AG09309 (cell line): ENCODE results near the gene ZCCHC3.

ENCODE experiments used
- DNase-seq: peaks from one replicate; pipeline ENCODE4 v3.0.0-alpha.2; 2010; ENCODE audit warnings: low read depth
- H3K4me3 ChIP-seq: 2 replicates; pipeline ENCODE4 v1.5.1; 2011; ENCODE audit warnings: mild to moderate bottlenecking, low read depth, low read length, moderate library complexity; ENCODE audit not compliant: control insufficient read depth
- TF ChIP-seq, protein P1 (sequence below): IDR thresholded peaks from 2 replicates; pipeline ENCODE4 v1.5.1; 2011; ENCODE audit warnings: mild to moderate bottlenecking, low read depth, low read length, inconsistent platforms; ENCODE audit not compliant: insufficient read depth, control insufficient read depth; ENCODE audit errors: missing control alignments

The ZCCHC3 gene

DNA sequence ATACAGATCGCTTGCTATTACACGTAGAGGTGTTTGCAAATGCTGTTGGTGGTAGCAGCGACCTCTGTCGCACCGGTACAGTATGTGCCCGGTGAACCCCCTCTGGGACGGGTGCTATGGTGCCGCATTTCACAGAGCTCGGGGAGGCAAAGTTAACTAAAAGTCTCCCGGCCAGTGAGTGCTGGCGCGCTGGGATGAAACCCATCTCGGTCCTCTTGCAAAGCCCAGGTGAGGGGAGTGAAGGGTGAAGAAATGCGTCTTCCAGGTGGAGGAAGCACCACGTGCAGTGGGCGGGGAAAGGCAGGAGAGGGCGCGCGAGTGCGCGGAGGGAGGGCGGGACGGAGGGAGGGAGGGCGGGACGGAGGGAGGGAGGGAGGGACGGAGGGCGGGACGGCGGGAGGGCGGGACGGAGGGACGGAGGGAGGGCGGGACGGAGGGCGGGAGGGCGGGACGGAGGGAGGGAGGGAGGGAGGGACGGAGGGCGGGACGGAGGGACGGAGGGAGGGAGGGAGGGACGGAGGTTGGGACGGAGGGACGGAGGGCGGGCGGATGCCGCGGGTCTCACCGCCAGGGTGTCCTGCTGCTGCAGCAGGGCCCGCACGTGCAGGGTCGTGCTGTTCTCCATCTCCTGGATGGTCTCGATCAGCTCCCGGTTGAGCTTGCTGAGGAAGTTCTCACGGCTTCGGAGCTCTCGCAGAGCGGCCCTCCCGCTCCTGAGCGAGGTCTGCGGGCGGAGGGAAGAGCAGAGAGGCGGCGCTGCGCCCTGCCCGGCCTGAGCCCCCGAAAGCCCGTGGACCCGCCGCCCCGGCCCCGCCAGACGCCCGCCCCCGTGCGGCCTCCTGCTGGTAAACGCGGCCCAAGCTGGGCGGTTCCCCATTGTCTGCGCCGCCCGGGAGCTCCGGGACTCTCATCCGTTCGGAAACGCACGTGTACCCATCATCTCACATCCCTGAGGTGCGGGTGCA is 18.5 kb upstream of the ZCCHC3 start:
- TF ChIP-seq, protein P1, sequence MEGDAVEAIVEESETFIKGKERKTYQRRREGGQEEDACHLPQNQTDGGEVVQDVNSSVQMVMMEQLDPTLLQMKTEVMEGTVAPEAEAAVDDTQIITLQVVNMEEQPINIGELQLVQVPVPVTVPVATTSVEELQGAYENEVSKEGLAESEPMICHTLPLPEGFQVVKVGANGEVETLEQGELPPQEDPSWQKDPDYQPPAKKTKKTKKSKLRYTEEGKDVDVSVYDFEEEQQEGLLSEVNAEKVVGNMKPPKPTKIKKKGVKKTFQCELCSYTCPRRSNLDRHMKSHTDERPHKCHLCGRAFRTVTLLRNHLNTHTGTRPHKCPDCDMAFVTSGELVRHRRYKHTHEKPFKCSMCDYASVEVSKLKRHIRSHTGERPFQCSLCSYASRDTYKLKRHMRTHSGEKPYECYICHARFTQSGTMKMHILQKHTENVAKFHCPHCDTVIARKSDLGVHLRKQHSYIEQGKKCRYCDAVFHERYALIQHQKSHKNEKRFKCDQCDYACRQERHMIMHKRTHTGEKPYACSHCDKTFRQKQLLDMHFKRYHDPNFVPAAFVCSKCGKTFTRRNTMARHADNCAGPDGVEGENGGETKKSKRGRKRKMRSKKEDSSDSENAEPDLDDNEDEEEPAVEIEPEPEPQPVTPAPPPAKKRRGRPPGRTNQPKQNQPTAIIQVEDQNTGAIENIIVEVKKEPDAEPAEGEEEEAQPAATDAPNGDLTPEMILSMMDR = no peak
- H3K4me3 ChIP-seq = no peak overlapping the region
- DNase-seq = no peak

DNA sequence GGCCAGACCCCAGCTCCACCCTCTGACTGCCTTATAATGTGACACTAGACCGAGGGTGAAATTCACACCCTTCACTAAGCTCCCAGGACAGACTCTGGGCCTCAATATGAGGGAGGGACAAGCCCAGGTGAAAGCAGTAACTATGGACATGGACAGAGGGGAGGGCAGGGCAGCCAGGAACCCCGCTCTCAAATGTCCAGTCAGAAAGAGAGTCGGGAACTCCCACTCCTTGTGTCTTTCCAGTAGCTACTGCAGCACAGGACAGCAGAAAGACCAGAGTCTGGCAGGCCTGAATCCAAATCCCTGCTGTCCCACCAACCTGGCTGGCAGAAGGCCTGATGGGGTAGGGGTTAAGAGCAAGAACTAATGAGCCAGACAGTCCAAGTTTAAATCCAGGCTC is 13.2 kb upstream of the ZCCHC3 start:
- H3K4me3 ChIP-seq = no peak overlapping the region
- TF ChIP-seq, protein P1 = no peak
- no peak for DNase-seq

DNA sequence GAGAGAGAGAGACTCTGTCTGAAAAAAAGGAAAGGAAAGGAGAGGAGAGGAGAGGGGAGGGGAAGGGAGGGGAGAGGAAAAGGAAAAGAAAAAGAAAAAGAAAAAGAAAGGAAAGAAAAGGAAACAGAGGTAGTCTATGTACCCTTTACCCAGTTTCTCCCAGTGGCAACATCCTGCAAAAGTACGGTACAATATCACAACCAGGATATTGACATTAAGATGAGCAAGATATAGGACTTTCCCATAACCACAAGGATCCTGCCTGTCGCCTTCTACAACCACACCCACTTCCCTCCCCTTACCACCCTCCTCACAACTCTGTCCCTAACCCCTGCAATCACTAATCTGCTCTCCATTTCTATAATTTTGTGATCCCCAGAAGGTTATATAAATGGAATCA is 10.9 kb upstream of the ZCCHC3 start:
- no peak for DNase-seq
- TF ChIP-seq, protein P1 = no peak
- H3K4me3 ChIP-seq = no peak overlapping the region

DNA sequence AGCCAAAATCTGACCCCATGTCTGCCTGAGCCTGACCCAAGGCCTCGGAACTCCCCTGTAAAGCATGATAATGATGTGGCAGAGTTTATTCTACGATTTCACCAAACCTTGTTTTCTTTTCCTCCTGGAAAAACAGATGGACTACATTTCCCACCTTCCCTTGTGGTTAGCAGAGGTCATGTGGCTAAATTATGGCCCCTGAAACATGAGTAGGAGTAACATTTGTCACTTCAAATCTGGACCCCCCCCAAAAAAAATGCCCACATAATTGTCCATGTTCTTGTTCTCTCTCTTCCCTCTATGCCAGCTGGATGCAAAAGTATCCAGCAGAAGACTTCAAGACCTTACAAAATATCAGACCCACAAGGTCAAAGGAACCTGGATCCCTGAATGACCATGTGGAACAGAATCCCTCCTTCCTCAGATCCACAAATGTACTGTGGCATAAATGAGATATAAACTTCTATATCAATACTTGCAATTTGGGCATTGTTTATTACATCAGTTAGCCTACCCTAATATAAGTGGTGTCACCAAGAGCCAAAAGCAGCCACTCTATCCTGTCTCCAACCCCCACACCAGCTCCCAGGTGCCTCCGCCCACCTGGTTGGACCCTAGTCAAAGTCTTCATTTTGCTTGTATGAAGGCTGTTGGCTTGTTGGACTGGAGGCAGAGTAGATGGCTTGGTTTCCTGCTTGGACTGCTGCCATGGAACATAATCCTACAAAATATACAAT is 8.2 kb upstream of the ZCCHC3 start:
- TF ChIP-seq, protein P1 = no peak
- H3K4me3 ChIP-seq = no peak overlapping the region
- DNase-seq = no peak

DNA sequence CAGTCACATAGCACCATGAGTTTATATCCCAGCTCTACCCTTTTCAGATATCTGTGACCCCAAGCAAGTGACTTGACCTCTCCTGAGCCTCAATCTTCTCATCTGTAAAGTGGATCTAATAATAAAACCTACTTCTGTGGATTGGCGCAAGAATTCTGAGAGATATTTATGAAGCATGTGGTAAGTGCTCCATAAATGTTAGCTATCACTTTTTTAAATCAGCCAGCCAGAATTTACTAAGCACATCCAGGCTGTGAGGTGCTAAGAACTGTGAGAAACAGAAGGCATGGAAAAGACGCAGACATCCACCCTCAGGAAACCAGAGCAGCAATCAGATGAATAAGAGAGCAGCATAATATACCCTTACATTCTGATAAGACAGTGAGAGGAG is 7.7 kb upstream of the ZCCHC3 start:
- no peak for DNase-seq
- H3K4me3 ChIP-seq = peak overlapping the region; percentile 96
- TF ChIP-seq, protein P1 = no peak

DNA sequence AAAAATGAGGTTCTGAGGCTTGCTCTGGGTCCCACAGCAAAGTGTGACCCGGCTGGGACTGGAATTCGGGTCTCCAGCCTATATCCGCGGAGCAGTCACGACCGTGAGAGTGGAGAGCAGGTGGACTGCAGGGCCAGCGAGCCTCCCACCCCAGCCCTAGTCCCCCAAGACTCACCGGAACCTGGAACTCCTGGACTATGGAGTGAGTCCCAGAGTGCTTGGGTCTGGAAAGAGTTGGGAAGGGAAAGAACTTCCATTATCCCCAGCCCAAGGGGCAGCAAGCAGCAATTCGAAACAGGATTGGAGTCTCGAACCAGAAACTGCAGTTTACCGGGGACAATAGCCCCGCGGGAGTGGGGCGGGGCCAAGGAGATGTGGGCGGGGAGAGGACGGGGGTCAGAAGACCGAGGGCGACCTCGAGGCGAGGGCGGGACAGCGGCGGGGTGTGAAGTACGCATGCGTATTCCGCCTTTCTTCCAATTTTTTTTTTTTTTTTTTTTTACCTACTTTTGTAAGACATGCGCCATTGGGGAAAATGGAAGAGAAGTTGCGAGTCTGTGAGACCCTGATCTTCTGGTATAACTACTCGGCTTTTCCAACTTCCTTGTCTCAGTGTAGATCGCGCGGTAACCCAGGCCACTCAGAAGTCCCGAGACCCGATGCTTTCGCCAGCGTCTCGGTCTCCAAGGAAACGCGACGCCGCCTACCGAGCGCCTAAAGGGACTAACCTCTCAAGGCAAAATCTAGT is 7.1 kb upstream of the ZCCHC3 start, which contains the start of gene C20orf96:
TSS of gene C20orf96 (minus strand) at position 667 of the 748 bp plus-strand sequence. CDS start at position 527, 140 bp downstream.
- H3K4me3 ChIP-seq = peak within 1 kb of the TSS; percentile 96
- DNase-seq = peak; percentile 68
- TF ChIP-seq, protein P1 = peak; percentile 49
